PC-9 (cell line): ENCODE results near the gene XPO6.

Experiments
- CTCF ChIP-seq: fragments of 200-600 bp; sonication (generic); conservative IDR thresholded peaks from 2 replicates; pipeline ENCODE4 v1.6.1; 2017; ENCODE audit warnings: mixed run types, antibody characterized with exemption, mild to moderate bottlenecking, moderate library complexity
- EZH2 ChIP-seq: fragments of 200-600 bp; sonication (generic); IDR thresholded peaks from 2 replicates; pipeline ENCODE4 v1.8.0; 2017; ENCODE audit warnings: antibody characterized with exemption, low read depth

GRCh38 chr16:28211758-28212531 is at the start of gene XPO6:
- no peak for TF ChIP-seq EZH2
- no peak for TF ChIP-seq CTCF
